GM12864 (cell line): ENCODE data around the gene MLKL.
"Not testable (repeated sequence)": the region's sequence is repeated elsewhere in the genome, so short reads cannot be mapped to it uniquely, and the experiment has no call there.

Source experiments
- DNase-seq: peaks from one replicate; pipeline ENCODE4 v3.0.0-alpha.2; 2011; ENCODE audit warnings: low read depth
- H3K4me3 ChIP-seq: 2 replicates; pipeline ENCODE4 v1.5.1; 2011; ENCODE audit warnings: mild to moderate bottlenecking, low read depth, low read length, control low read depth
- TF ChIP-seq, protein P1 (sequence below): IDR thresholded peaks from 2 replicates; pipeline ENCODE4 v1.5.1; 2011; ENCODE audit warnings: low read depth, mild to moderate bottlenecking, moderate library complexity, low read length, control low read depth, inconsistent platforms; ENCODE audit errors: missing control alignments

MLKL gene

GRCh38 chr16:74661064-74661463 lies 39.6 kb downstream of the MLKL start:
- H3K4me3 ChIP-seq = no peak overlapping the region
- TF ChIP-seq, protein P1, sequence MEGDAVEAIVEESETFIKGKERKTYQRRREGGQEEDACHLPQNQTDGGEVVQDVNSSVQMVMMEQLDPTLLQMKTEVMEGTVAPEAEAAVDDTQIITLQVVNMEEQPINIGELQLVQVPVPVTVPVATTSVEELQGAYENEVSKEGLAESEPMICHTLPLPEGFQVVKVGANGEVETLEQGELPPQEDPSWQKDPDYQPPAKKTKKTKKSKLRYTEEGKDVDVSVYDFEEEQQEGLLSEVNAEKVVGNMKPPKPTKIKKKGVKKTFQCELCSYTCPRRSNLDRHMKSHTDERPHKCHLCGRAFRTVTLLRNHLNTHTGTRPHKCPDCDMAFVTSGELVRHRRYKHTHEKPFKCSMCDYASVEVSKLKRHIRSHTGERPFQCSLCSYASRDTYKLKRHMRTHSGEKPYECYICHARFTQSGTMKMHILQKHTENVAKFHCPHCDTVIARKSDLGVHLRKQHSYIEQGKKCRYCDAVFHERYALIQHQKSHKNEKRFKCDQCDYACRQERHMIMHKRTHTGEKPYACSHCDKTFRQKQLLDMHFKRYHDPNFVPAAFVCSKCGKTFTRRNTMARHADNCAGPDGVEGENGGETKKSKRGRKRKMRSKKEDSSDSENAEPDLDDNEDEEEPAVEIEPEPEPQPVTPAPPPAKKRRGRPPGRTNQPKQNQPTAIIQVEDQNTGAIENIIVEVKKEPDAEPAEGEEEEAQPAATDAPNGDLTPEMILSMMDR = no peak
- DNase-seq = no peak

DNA sequence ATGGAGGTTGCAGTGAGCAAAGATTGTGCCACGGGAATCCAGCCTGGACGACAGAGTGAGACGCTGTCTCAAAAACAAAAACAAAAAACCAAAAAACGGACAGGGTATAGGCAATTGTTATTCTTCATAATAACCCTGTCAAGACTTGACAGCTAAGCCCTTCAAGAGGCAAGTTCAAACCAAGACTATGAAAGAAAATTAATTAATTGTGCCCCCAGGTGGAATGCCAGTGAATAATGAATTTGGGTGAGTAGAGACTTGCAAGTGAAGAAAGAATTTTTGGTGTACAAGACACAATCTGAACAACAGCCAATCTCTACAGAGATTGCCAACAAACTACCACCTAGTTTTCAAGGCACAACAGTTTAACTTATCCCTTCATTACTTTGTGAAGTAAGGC lies 40.3 kb downstream of the MLKL start:
- DNase-seq = no peak
- TF ChIP-seq, protein P1 = no peak
- no peak overlapping the region for H3K4me3 ChIP-seq

- TF ChIP-seq, protein P1 = no peak
- no peak overlapping the region for H3K4me3 ChIP-seq
- DNase-seq = no peak
Measured at GRCh38 chr16:74659041-74659440, 41.6 kb downstream of the MLKL start.

DNA sequence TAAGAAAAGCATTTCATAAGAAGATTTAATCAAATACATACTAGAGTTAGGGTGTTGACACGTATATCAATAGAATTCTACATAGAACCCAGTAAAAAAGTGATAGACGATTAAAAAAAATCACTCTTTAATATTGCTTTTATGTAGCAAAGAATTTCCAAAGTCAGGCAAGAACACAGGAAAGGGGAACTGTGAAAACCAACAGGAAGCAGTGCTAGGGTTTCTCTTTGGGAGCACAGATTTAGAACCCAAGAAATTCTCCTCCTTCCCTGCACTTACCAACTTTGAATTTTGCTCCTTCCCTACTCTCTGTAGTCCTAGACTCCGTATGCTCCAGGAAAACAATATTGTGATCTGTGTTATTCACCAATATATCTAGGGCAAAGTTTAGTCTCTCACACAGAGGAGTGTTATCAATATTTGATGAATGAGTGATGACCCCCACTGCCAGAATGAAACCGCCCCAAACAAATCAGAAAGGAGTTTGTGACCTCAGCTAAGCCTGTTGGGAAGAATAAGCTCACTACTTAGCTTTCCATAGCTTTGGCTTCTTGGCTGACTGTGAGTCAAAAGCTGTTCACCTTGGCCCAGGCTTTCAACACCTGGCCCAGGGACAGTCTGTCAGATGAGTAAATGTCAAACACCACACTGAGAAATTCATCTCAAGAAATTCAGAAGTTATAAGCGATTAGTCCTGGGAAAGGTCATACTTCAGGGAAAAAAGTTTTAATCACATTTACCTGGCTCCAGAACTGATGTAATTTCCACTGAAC lies 42.6 kb downstream of the MLKL start:
- no peak for DNase-seq
- TF ChIP-seq, protein P1 = no peak
- H3K4me3 ChIP-seq = no peak overlapping the region

DNA sequence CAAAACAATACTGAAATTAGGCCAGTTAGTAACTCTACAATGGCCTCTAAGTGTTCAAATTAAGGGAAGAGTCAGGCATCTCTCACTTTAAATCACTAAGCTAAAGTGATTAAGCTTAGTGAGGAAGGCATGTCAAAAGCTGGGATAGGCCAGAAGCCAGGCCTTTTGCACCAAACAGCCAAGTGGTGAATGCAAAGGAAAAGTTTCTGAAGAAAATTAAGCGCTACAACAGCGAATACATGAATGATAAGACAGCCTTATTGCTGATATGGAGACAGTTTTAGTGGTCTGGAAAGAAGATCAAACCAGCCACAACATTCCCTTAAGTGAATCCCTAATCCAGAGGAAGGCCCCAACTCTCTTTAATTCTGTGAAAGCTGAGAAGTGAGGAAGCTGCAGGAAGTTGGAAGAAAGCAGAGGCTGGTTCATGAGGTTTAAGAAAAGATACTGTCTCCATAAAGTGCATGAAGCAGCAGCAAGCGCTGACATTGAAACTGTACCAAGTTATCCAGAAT lies 46.1 kb downstream of the MLKL start:
- TF ChIP-seq, protein P1 = no peak
- DNase-seq = no peak
- H3K4me3 ChIP-seq = no peak overlapping the region

- DNase-seq, H3K4me3 ChIP-seq: not testable (repeated sequence)
Measured at GRCh38 chr16:74652883-74653282, 47.8 kb downstream of the MLKL start.

DNA sequence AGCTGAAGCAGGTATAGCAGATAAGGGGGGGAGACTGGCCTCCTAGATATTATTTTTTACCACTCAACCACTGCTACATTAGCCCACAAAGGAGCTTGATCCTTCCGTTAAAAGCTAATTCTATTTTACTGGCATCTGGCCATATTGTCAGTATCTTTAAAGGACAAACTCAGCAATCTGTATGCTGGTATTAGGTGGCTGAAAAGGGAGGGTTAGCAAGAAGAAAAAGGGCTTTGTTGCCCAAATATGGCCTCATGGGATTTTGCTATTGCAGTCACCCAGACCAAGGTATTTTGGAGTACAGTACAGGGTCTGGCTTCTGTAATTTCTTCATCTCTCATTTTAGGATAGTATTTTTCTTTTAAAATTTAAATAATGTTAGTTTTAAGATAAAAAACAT lies 48.4 kb downstream of the MLKL start:
- TF ChIP-seq, protein P1 = no peak
- no peak for DNase-seq
- no peak overlapping the region for H3K4me3 ChIP-seq
